Upper lobe of right lung (tissue), 1 donor: ENCODE measurements around the gene RGL3. TPM values are rescaled to one million over a fixed set of nuclear protein-coding genes. Genes with fewer than 3 reads are reported as not detected.
"Not testable (repeated sequence)": the region's sequence is repeated elsewhere in the genome, so short reads cannot be mapped to it uniquely, and the experiment has no call there.

Experiments used
- ATAC-seq: fragments of 200-7000 bp; cut with Tn5 transposase; one replicate; pipeline ENCODE4 v1.9.1; 2020; ENCODE audit warnings: mild to moderate bottlenecking, moderate library complexity
- DNase-seq: peaks from one replicate; pipeline ENCODE4 v3.0.0-alpha.2; 2020
- H3K27ac ChIP-seq: fragments of 200-600 bp; one replicate; pipeline ENCODE4 v1.8.0; 2022
- H3K27me3 ChIP-seq: fragments of 200-600 bp; one replicate; pipeline ENCODE4 v1.8.0; 2022; ENCODE audit warnings: mild to moderate bottlenecking
- H3K36me3 ChIP-seq: fragments of 200-600 bp; one replicate; pipeline ENCODE4 v1.8.0; 2022
- H3K4me1 ChIP-seq: fragments of 200-600 bp; one replicate; pipeline ENCODE4 v1.8.0; 2022
- H3K4me3 ChIP-seq: fragments of 200-600 bp; one replicate; pipeline ENCODE4 v1.8.0; 2022; ENCODE audit warnings: mild to moderate bottlenecking
- H3K9me3 ChIP-seq: fragments of 200-600 bp; one replicate; pipeline ENCODE4 v1.8.0; 2022
- intact Hi-C: fragments of 100-400 bp; cut with DNase I; formaldehyde crosslinking; loops from one replicate; pipeline ENCODE4 v1.11.0; 2022
- total RNA-seq: library from RNA; stranded (reverse); fragmentation: NEBNext Ultra II Directional; extraction: Animal tissue kit (Norgen Biotek cat#: 25700); gene quantifications from one replicate; pipeline ENCODE4 v1.2.1, GENCODE V29; 2021
- TF ChIP-seq, protein P1 (sequence below): fragments of 200-600 bp; IDR thresholded peaks from one replicate; pipeline ENCODE4 v1.8.0; 2022; ENCODE audit warnings: antibody characterized with exemption
- donor health status: DM: no; HTN: yes; CAD: no; lungs with severe emphysema.

RGL3 gene
- total RNA-seq, 1 donor from 2014 or later: 54.6 TPM

DNA sequence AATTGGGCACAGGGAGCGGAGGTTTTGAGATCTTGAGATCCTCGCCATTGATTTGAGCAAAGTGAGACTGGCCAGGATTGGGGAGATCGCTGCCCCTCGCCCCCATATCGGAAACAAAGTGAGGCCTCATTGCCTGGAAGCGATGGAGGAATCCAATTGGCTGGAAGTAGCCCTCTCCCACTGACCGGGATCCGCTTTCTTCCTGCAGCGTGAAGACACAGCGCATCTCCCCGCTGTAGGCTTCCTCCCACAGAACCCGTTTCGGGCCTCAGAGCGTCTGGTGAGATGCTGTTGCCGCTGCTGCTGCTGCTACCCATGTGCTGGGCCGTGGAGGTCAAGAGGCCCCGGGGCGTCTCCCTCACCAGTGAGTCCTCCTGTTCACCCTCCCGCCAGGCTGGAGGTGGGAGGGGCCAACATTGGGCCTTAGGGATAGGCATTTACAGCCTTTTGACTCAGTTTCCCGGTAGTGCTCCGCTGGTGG, 16.8 kb upstream of the RGL3 start:
- Histone ChIP-seq H3K27me3 (no peaks in the 10 kb centered on the region), H3K9me3 (no peaks in the 10 kb centered on the region), H3K4me1 (peaks cover 11% of the 10 kb centered on the region), H3K4me3 (peak overlapping the region; percentile 75), H3K36me3 (peaks cover 42% of the 10 kb centered on the region), H3K27ac (peak overlapping the region; percentile 80)
- DNase-seq (no peak), ATAC-seq (no peak)
- TF ChIP-seq, protein P1, sequence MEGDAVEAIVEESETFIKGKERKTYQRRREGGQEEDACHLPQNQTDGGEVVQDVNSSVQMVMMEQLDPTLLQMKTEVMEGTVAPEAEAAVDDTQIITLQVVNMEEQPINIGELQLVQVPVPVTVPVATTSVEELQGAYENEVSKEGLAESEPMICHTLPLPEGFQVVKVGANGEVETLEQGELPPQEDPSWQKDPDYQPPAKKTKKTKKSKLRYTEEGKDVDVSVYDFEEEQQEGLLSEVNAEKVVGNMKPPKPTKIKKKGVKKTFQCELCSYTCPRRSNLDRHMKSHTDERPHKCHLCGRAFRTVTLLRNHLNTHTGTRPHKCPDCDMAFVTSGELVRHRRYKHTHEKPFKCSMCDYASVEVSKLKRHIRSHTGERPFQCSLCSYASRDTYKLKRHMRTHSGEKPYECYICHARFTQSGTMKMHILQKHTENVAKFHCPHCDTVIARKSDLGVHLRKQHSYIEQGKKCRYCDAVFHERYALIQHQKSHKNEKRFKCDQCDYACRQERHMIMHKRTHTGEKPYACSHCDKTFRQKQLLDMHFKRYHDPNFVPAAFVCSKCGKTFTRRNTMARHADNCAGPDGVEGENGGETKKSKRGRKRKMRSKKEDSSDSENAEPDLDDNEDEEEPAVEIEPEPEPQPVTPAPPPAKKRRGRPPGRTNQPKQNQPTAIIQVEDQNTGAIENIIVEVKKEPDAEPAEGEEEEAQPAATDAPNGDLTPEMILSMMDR: no peak
- intact Hi-C loops: no loop called here

DNA sequence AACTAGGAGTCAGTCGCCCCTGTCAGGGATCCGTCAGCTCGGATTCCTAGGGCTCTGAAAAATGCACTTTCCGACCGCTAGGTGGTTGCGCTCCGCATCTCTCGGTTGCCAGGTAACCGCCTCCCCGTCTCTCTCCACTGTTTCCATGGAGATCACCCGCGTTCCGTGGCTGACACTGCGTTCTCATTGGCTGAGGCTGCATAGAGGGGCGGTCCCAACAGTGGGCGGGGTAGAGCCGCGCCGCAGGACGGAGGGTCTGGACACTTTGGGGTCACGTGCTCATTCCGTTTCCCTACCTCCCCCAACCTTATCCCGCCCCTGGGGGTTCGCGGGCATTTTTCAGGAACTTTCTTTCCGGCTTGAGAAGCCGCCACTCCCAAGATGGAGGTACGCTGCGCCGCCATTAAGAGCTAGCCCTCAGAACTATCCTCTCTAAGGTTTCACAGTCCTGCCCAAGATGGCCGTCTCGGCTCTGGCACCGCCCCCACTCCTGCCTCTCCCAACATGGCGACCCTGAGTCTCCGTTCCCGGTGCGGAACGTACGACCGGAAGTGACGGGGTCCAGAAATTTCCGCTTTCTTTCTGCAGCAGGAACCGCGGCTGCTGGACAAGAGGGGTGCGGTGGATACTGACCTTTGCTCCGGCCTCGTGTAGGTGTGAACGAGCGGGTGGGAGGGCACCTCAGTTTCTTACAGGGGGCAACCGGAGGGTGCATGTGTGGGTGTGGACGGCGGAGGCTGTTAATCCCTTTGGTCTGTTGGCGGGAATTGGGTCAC, 16.1 kb upstream of the RGL3 start, which contains the start of the genes ODAD3 and PRKCSH:
Gene ODAD3 (minus strand): TSS at position 65 of the 776 bp plus-strand sequence. CDS start 105 bp downstream, outside the sequence.
Gene PRKCSH (plus strand): TSS at position 579 of the 776 bp plus-strand sequence. CDS start 483 bp downstream, outside the sequence.
- H3K4me1 ChIP-seq: peaks cover 11% of the 10 kb centered on the region
- peak within 1 kb of the TSS; percentile 80 for H3K27ac ChIP-seq
- peak; percentile 97 for ATAC-seq
- H3K36me3 ChIP-seq: peaks cover 36% of the 10 kb centered on the region
- H3K9me3 ChIP-seq: no peaks in the 10 kb centered on the region
- H3K4me3 ChIP-seq: peak within 1 kb of the TSS; percentile 75
- H3K27me3 ChIP-seq: no peaks in the 10 kb centered on the region
- TF ChIP-seq, protein P1: peak; percentile 93
- intact Hi-C loops: no loop called here
- peak; percentile 98 for DNase-seq

DNA sequence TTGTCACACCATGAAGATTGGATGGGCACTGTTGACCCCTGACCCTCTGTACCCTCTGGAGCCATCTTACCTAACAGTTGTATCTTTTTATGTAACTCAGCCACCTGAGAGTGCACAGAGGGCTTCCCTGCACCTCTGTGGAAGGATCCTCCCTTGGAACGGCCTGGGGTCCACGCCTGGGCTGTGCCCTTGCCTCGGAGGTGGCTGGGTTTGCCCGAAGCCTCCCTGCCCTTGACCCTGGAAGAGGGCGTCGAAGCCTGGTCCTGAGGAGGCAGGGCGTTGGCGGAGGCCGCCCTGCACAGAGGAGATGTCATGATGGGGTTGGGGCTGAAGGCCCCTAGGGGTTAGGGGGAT, 15.6 kb upstream of the RGL3 start:
- H3K9me3 ChIP-seq: no peaks in the 10 kb centered on the region
- TF ChIP-seq, protein P1: no peak
- peaks cover 11% of the 10 kb centered on the region for H3K4me1 ChIP-seq
- H3K36me3 ChIP-seq: peaks cover 30% of the 10 kb centered on the region
- peak overlapping the region; percentile 80 for H3K27ac ChIP-seq
- H3K27me3 ChIP-seq: no peaks in the 10 kb centered on the region
- H3K4me3 ChIP-seq: peak overlapping the region; percentile 75
- no peak for ATAC-seq
- DNase-seq: no peak
- intact Hi-C loops: no loop called here

DNA sequence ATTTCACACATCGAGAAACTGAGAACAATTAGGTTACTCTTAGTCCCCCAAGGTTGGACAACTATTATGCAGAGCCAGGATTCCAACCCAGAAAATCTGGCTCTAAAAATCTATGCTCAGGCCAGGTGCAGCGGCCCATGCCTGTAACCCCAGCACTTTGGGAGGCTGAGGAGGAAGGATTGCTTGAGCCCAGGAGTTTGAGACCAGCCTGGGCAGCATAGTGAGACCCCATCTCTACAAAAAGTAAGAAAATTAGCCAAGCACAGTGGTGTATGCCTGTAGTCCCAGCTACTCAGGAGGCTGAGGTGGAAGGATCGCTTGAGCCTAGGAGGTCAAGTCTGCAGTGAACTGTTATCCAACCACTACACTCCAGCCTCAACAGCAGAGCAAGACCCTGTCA, 14.4 kb upstream of the RGL3 start:
- intact Hi-C loops, H3K27ac ChIP-seq: not testable (repeated sequence)

DNA sequence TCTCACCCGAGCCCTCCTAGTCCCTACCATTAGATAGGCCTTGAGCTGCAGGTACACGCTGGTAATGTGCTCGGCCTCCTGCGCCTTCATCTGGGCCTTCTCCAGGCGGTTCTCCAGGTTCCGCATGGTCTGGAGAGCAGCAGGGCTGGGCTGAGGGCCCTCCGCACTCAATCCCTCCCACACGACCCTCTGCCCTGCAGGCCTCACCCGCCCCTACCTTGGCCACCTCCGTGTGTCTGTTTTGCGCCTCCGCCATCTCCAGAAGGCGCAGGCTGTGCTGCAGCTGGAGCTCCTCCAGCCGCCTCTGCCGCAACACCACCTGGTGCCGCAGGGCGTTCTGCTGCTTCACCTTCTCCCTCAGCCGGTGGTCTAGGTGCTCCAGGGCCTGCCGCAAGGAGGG, 7.5 kb upstream of the RGL3 start:
- TF ChIP-seq, protein P1: no peak
- H3K4me1 ChIP-seq: peaks cover 11% of the 10 kb centered on the region
- intact Hi-C loops: no loop called here

More for the DNA sequence above, 14.4 kb upstream of the RGL3 start:
- not testable (repeated sequence) for H3K9me3 ChIP-seq, H3K27me3 ChIP-seq, H3K4me3 ChIP-seq, ATAC-seq, DNase-seq
- H3K36me3 ChIP-seq: peaks cover 18% of the 10 kb centered on the region
- H3K4me1 ChIP-seq: peaks cover 11% of the 10 kb centered on the region

DNA sequence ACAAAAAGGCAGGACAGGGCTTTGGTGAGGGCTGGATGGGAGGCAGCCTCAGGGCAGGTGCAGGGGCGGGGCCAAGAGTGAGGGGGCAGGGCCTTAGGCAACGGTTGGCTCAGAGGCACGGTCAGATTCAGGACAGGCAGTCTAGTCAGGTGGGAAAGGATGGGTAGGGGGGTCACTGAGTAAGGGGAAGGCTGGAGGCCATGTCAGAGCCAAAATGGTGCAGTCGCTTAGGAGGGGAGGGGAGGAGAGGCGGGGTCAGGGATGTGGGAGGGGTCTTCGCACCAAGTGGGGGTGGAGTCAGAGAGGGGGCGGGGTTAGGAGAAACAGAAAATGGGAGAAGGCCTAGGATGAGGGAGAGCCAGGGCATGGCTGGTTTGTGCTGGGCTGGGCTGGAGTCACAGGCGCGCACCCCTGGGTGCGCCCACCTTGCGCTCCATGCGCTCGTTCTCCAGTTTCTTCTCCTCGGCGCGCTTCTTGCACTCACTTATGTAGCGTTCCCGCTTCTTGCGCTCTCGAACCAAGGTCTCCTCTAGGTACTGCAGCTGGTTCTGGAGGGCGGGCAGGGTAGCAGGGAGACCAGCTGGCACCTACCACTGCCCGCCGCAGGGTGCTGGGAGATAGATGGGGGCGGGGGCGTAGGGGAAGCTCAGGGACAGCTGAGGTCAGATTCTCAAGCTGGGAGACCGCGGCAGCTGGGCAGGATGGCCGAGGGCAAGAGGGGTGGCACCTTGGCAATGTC, 6.8 kb upstream of the RGL3 start:
- Histone ChIP-seq H3K36me3 (no peaks in the 10 kb centered on the region), H3K27me3 (peaks cover 20% of the 10 kb centered on the region), H3K27ac (no peak overlapping the region), H3K4me1 (peaks cover 19% of the 10 kb centered on the region), H3K4me3 (no peak overlapping the region), H3K9me3 (no peaks in the 10 kb centered on the region)
- no peak for DNase-seq
- intact Hi-C loops: no loop called here
- TF ChIP-seq, protein P1: no peak
- ATAC-seq: no peak

More for the DNA sequence above, 7.5 kb upstream of the RGL3 start:
- Histone ChIP-seq H3K27me3 (peaks cover 16% of the 10 kb centered on the region), H3K9me3 (no peaks in the 10 kb centered on the region), H3K36me3 (no peaks in the 10 kb centered on the region), H3K4me3 (no peak overlapping the region), H3K27ac (no peak overlapping the region)
- DNase-seq (no peak), ATAC-seq (no peak)
